Measurements from ENCODE around the gene TPPP.
"Not testable (repeated sequence)": the region's sequence is repeated elsewhere in the genome, so short reads cannot be mapped to it uniquely, and the experiment has no call there.

- TF ChIP-seq CTCF (IDR thresholded peaks at IDR 0.05 in 4 of 5, conservative IDR thresholded peaks at IDR 0.05 in 1 of 5); POLR2A (IDR thresholded peaks at IDR 0.05): not testable (repeated sequence)
These were observed 36.1 kb upstream of the TPPP start for GRCh38 chr5:729225-729624.

Data from gastrocnemius medialis (tissue), 4 donors.